HUES6 (cell line): ENCODE measurements around the gene CYP4B1.

ENCODE experiments used
- H3K27ac ChIP-seq: 2 replicates; pipeline ENCODE4 v1.7.0; 2013; ENCODE audit warnings: low read depth, mild to moderate bottlenecking, low read length, inconsistent platforms
- H3K27me3 ChIP-seq: 2 replicates; pipeline ENCODE4 v1.6.1; 2013; ENCODE audit warnings: low read length; ENCODE audit not compliant: control insufficient read depth, insufficient read depth
- H3K36me3 ChIP-seq: 2 replicates; pipeline ENCODE4 v1.6.1; 2013; ENCODE audit warnings: low read length; ENCODE audit not compliant: control insufficient read depth, insufficient read depth
- H3K4me1 ChIP-seq: 2 replicates; pipeline ENCODE4 v1.6.1; 2013; ENCODE audit warnings: low read length; ENCODE audit not compliant: control insufficient read depth, insufficient read depth
- H3K4me3 ChIP-seq: 2 replicates; pipeline ENCODE4 v1.5.1; 2013; ENCODE audit warnings: low read depth, low read length
- H3K9ac ChIP-seq: one replicate; pipeline ENCODE4 v1.6.1; 2013; ENCODE audit warnings: mild to moderate bottlenecking, low read length
- H3K9me3 ChIP-seq: 2 replicates; pipeline ENCODE4 v1.6.1; 2013; ENCODE audit warnings: low read depth, low read length; ENCODE audit not compliant: control insufficient read depth, insufficient read depth

CYP4B1 gene

DNA sequence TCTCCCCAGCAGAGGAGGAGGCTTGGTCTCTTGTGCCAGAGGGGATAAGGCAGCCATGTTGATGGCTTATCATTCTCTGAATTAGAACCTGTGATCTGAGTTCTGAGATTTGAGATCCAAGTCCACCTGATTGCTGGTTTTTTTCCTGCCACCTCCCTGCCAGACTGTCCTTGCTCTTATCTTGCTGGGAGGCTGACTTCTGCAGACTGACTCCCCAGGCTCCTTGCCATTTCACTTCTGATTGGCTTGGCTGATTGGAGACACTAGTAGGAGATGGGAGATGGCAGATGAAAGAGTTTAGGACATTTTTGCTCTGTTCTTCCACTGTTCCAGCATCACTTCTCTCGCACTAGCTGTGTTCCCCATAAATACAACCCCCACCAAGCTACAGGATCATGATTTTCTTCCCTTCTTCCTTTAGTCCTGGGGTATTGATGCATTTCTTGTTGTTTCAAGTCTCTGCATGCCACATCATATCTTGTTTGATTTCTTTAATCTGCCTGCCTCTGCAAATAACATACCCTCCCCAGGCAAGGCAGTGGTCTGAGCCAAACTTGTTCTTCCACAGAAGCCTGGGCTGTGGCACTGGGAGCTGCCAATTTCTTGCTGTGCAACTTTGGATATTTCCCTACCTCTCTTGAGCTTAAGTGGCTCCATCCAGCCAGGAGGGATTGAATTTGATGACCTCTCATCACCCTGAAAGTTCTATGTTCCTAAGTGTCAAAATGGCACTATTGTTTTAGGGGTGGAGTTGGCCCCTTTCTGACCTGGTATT is 963 bp upstream of the CYP4B1 start:
- H3K4me3 ChIP-seq: no peak overlapping the region
- no peaks in the 10 kb centered on the region for H3K36me3 ChIP-seq
- 0 out of 2 replicates have a peak, but pooled peaks cover 3% of the 10 kb centered on the region for H3K9me3 ChIP-seq

DNA sequence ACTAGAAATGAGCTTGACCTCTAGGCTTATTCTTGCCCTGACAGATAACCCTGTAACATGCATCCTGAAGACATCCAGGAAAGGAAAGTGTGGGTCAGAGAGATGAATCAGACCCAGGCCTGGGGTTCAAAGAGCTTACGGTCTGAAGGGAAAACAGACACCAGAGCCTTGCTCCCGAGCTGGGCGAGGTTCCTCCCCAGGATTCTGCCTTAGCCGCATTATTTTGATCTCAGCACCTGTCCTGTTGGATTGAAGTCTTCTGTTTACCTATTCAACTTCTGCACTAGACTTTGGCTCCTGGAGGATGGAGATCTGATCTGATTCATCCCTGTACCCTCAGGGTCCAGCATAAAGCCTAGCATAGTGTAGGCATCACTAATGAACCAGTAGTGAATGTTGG is 1.9 kb downstream of the CYP4B1 start:
- Histone ChIP-seq H3K4me1 (no peaks in the 10 kb centered on the region), H3K9ac (no peak overlapping the region), H3K9me3 (no peaks in the 10 kb centered on the region), H3K4me3 (no peak overlapping the region), H3K36me3 (no peaks in the 10 kb centered on the region), H3K27ac (no peak overlapping the region), H3K27me3 (peaks cover 43% of the 10 kb centered on the region)

More for the DNA sequence above, 963 bp upstream of the CYP4B1 start:
- Histone ChIP-seq H3K4me1 (no peaks in the 10 kb centered on the region), H3K27ac (no peak overlapping the region), H3K27me3 (peaks cover 28% of the 10 kb centered on the region), H3K9ac (no peak overlapping the region)

DNA sequence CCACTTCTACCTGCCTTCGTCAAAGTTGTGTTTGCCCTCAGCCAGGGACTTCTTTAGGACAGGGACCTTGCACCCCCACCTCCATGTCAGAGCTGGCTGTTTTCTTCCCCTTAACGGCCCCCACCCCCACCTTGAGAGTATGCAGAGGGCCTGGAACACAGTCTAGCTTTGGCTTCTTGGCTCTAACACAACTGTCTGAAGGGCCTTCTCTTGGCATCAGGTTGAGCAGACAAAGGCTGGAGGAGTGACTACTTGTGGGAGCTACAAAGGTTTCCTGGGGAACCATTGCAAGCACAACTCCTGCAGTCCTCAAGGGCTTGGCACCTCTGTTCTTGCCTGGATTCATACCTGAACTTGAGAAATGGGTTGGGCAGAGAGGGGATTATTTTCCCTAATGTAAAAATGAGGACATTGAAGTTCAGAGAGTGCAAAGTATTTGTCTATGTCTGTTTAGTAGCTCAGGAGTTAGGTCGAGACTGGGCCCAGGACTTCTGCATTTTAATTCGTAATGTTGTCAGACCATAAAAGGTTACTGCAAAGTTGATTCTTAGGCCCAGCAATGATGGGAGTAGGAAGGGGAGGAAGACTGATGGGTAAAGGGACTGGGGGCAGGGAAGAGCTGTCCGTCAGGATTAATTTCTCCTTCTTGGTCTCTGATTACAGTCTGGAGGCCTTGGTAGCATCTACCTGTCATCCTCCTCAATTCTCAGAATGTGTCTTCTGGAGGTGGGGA is 2.6 kb downstream of the CYP4B1 start:
- H3K36me3 ChIP-seq: no peaks in the 10 kb centered on the region
- H3K27ac ChIP-seq: no peak overlapping the region
- peaks cover 47% of the 10 kb centered on the region for H3K27me3 ChIP-seq
- H3K9ac ChIP-seq: no peak overlapping the region
- H3K9me3 ChIP-seq: no peaks in the 10 kb centered on the region
- no peak overlapping the region for H3K4me3 ChIP-seq
- no peaks in the 10 kb centered on the region for H3K4me1 ChIP-seq

DNA sequence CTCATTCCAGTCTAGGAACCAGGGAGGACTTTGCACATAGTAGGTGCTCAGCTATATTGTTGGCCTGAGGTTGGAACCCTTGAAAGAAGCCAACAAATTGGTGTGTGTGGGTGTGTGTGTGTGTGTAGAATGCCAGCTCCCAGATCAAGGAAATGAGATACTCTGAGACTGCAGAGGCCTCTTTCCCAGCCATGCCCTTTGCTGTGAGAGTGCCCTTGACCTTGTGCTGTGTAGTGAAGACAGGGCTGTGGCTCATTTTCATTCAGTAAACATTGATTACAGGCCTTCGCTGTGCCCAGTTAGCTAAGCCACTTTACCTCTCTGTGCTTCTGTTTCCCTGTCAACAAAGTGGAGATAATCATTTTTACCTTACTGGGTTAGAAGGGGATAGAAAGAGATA is 3.2 kb downstream of the CYP4B1 start:
- no peaks in the 10 kb centered on the region for H3K9me3 ChIP-seq
- no peak overlapping the region for H3K27ac ChIP-seq
- H3K4me1 ChIP-seq: no peaks in the 10 kb centered on the region
- H3K4me3 ChIP-seq: no peak overlapping the region
- H3K9ac ChIP-seq: no peak overlapping the region
- peaks cover 47% of the 10 kb centered on the region for H3K27me3 ChIP-seq
- no peaks in the 10 kb centered on the region for H3K36me3 ChIP-seq

DNA sequence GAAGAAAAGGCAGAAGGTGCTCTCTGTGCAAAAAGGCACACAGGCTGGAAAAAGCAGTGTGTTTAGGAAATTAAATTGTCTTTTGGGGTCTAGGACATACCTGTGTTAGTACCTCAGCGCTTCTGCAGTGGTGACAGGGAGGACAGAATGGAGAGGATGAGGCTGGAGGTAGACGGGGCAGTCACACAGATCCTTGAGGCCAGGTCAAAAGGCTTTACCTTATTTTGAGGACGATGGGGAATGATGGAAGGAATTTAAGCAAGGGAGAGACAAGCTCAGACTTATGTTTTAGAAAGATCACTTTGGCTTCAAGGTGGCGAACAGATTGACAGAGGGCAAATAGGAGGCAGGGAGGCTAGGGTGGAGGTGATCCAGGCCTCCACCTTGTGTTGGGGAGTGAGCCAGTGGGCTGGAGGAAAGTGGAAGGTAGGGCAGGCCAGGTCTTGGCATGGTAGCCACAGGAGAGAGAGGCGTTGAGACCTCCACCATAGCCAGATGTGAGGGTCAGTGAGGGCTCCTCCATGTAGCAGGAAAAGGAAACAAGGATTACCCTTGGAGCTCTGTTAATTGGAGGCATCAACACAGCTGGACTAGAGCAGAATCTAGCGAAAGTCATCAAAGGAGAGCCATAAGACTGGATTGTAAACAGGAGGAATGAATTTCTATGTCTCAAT is 4.2 kb downstream of the CYP4B1 start:
- Histone ChIP-seq H3K9ac (no peak overlapping the region), H3K4me3 (no peak overlapping the region), H3K27me3 (peaks cover 40% of the 10 kb centered on the region), H3K4me1 (no peaks in the 10 kb centered on the region), H3K27ac (no peak overlapping the region), H3K9me3 (no peaks in the 10 kb centered on the region), H3K36me3 (no peaks in the 10 kb centered on the region)

DNA sequence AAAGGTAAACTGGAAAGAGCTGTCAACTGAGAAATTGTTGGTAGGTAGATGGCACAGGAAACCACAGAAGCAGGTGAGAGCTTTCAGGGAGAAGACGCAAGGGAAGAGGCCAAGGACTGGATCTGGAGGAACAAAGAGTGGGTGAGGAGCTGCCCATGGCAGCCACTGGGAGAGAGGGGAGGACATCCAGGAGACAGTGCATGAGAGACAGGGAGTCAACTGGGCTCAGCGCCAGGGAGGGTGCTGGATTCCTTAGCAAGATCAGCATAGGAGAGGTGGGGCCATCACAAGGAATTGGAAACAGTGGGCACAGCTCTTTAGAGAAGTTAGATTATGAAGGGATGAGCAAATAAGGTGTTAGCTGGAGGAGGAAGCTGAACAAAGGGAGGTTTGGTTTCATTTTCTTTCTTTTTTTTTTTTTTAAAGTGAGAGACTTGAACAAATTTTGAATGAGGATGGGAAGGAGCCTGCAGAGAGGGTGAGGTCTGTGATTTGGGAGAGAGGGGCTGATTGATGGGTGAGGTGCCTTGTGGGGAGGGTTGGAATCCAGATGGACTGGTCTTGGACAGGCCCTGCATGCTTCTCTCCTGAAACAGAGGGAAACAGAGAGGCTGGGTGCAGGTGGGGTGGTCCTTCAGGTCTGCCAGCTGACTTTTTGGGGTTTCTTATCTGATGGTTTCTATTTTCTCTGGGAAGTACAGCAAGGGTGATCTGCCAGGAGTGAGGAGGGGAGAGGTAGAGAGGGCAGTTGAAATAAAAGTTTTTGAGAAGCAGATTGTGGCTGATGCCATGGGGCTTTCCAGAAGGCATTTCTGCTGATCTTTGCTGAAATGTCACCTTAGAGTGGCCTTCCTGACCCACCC is 5.4 kb downstream of the CYP4B1 start:
- H3K4me3 ChIP-seq: no peak overlapping the region
- no peak overlapping the region for H3K27ac ChIP-seq
- no peak overlapping the region for H3K9ac ChIP-seq
- H3K36me3 ChIP-seq: no peaks in the 10 kb centered on the region
- H3K9me3 ChIP-seq: no peaks in the 10 kb centered on the region
- H3K27me3 ChIP-seq: peaks cover 32% of the 10 kb centered on the region
- H3K4me1 ChIP-seq: no peaks in the 10 kb centered on the region

- H3K36me3 ChIP-seq: no peaks in the 10 kb centered on the region
- no peak overlapping the region for H3K9ac ChIP-seq
- 0 out of 2 replicates have a peak, but pooled peaks cover 3% of the 10 kb centered on the region for H3K9me3 ChIP-seq
- H3K27ac ChIP-seq: no peak overlapping the region
- no peak overlapping the region for H3K4me3 ChIP-seq
- no peaks in the 10 kb centered on the region for H3K4me1 ChIP-seq
- H3K27me3 ChIP-seq: peaks cover 26% of the 10 kb centered on the region
These were observed 6.1 kb downstream of the CYP4B1 start for GRCh38 chr1:46804926-46805325.

DNA sequence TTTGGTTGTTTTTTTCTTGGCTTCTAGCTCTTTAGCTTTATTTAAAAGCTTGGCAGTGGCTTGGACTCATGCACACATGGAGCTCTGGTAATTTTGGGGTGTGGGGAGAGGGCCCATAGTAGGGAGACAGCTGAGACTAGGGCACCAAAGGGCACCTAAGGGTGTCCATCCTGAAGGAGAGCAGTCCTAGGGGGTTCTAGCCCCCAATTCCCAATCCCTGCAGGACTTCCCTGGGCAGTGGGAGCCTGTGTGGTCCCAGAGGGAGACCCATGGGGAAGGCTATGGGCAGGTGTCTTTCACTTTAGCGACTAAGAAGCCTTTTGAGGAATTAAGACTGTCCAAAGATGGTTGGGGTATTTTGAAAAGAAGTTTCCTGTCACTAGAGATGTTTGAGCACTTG is 6.9 kb downstream of the CYP4B1 start:
- Histone ChIP-seq H3K27ac (no peak overlapping the region), H3K27me3 (peaks cover 23% of the 10 kb centered on the region), H3K36me3 (no peaks in the 10 kb centered on the region), H3K4me1 (no peaks in the 10 kb centered on the region), H3K9me3 (0 out of 2 replicates have a peak, but pooled peaks cover 3% of the 10 kb centered on the region), H3K9ac (no peak overlapping the region), H3K4me3 (no peak overlapping the region)

DNA sequence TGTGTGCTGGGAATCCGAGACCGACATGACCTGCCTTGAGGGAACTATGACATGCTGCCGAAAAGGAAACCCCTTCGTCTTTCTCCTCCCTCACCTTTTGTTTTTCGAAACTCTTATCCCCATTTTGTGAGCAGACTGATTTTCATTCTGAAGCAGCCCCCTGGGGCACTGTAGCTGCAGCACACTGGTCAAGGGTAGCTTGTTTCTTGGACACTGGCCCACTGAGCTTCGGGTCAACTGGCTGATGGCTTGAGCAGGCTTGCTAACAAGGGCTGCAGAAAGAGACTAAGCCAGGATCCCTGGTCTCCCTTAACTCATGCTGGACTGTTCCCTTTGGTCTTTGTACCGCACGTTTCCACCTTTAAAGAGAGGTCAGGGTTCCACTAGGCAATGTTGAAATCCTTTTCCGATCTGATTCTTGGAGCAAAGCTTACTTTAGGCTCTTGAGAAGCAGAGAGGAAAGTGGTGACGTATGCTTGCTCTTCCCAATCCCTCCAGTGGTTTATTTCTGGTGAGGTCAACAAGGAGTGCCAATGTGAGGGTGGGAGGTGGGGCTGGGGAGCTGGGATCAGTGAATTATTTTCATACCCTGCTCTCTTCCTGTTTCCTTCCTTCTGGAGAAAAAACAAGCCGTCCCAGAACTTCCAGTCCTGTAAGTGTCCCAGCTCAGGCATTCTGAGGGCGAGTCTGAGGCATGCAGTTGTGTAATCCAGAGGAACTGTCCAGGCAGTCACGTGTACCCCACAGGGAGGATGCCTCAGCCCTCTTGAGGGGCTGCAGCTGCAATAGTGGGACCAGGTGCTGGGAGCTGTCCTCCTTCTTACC is 7.6 kb downstream of the CYP4B1 start:
- no peak overlapping the region for H3K4me3 ChIP-seq
- 0 out of 2 replicates have a peak, but pooled peaks cover 3% of the 10 kb centered on the region for H3K9me3 ChIP-seq
- H3K9ac ChIP-seq: no peak overlapping the region
- no peaks in the 10 kb centered on the region for H3K36me3 ChIP-seq
- H3K4me1 ChIP-seq: no peaks in the 10 kb centered on the region
- H3K27ac ChIP-seq: no peak overlapping the region
- H3K27me3 ChIP-seq: peaks cover 19% of the 10 kb centered on the region
